T-helper 9 cell (primary cell): ENCODE data around the gene POFUT1.
"Not testable (repeated sequence)": the region's sequence is repeated elsewhere in the genome, so short reads cannot be mapped to it uniquely, and the experiment has no call there.

Experiments
- DNase-seq: peaks from one replicate; pipeline ENCODE4 v3.0.0-alpha.2; 2020

Gene POFUT1

DNA sequence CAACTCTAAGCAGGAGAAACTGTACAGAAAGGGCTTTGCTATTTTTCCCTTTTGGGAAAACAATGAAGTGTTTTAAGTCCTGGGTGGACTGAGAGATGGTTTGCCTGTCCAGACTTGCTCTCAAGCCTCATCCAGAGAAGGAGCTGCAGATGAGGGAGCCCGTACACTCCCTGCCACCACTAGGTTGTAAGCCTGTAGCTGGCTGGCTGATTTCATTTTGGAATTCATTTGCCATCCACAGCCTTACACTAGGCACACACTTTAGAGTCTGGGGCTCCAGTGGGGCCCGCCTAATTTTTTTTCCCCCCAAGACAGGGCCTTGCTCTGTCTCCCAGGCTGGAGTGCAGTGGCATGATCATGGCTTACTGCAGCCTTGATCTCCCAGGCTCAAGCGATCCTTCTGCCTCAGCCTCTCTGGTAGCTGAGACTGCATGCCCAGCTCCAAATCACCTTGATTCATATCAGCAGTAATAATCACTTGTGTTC is 28.4 kb downstream of the POFUT1 start:
- DNase-seq, result no peak

DNA sequence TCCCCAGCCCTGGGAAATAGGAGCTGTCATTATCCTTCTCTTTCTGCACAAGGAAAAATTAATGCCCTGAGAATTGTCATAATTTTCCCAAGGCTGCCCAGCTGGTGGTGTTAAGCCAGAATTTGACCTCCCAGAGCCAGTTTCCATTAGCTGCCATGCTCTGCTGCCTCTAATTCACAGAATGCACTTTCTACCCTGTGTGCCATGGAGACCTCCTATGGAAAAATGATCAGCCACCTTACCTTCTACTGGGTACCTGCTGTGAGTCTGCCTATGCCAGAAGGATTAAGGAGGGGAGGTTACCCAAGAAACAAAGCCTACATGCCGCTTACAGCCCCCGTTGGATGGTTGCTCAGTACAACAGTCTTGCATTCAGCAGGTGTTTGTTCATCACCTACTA is 29.1 kb downstream of the POFUT1 start:
- no peak for DNase-seq

DNA sequence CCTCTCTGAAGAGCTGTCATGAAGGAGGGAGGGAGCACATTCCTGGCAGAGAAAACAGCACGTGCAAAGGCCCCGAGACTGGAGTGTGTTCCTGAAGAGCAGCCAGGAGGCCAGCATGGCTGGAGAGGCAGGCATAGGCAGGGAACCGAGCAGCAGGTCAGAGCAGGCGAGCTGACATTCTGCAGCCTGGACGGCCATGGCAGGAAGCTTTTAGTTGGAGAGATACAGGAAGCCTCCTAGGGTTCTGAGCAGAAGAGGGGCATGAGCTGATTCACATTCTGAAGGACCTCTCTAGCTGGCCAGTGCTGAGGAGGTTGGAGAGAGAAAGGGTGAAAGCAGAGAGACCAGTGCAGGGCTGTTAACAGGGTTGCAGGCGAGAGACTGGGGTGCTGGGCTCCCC is 29.7 kb downstream of the POFUT1 start:
- DNase-seq, result no peak

DNA sequence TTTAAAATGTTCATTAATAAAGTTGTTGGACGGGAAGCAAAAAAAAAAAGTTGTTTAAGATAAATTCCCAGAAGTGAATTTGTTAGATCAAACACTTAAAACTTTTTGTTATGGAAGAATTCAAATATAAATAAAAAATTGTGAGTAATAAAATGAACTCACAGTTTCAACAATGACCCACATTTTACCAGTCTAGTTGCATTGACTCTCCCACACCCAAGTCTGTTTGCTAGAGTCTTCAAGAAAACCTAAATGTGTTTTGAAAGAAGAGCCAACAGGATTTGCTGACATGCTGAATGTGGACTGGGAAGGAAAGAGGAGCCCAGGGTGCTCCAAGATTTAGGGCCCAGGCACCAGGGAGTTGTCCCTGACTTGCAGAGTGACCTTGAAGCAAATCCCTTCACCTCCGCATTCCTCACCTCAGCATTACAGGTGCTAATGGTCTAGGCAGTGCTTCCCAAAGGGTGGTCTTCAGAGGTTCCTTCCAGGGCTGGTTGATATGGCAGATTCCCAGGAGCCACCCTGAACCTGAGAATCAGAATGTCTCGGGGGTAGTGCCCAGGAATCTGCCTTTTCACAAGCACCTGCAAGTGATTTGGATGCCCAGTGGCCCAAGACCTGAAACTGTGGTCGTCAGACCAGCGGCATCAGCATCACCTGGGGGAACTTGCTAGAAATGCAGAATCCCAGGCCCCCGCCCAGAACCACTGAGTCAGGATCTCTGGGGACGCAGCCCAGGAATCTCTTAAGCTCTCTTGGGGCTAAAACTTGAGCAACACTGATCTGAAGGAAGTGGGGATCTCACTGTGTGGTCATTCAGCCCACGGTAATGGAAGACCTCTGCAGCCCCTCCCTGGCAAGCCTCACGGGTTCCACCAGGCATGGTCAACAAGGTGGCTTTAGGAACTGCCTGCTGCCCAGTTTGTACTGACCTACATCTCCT is 31.1 kb downstream of the POFUT1 start:
- DNase-seq, result no peak

DNA sequence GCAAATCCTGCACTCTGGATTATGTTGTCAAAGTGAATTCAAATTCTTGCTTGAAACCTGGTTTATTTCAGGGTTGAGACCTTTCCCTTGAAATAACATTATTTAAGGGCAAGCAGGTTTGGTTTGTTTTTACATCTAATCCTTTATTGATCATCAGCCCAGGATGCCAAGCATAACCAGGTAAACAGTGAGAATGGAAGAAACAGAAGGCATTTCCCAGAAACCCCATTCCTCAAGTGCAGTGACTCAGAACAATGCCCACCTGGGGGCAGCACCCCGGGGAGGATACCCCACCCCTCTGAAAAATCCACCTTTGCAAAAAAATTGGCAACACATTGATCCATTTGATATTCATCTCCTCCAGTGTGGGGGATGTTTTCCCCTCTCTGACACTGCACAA is 32.5 kb downstream of the POFUT1 start:
- no peak for DNase-seq

DNA sequence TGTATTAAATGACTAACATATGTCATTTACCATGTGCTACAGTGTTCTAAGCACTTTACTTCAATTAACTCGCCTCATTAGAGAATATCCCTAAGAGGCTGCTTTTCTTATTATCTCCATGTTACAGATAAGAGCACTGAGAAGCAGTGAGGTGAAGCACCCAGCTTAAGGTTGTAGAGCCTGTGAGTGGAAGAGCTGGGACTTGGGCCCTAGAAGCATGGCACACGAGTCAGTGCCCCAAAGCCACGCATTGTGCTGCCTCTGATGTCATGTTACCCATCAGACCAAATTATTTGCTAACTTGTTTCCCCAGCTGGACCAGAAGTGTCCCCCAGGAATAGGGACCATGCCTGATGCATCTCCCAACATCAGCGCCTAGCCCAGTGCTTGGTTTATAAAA is 34.1 kb downstream of the POFUT1 start:
- DNase-seq, result no peak

DNA sequence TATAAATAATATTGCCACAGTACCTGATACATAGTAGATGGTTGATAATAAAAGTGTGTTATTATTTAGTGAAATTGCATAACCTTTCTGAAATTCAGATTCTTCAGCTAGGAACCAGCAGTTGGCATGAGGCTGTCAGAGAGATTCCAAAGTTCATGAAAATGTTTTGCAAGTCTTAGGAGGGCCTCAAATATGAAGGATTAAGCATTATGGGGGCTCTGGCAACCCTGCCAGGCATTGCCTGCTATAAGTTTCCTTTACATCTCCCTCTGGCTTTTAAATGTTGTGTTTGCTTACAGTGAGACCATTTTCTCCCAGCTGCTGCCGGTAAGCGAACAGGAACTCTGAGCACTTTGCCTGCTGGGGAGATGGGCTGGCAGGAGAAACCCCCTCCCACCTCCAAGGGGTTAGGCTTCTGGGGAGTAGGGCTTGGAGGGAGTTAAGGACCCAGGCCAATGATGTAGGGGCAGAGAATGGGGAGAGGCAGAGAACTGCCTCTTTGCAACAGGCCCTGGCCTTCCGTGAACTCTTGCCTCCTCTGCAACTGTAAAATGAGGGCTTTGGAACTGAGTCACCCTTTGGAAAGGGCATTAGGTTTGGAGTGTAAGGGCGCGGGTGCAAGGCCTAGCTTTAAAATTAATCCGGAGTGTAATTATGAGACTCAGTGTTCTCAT is 36.6 kb downstream of the POFUT1 start:
- DNase-seq, result no peak

DNA sequence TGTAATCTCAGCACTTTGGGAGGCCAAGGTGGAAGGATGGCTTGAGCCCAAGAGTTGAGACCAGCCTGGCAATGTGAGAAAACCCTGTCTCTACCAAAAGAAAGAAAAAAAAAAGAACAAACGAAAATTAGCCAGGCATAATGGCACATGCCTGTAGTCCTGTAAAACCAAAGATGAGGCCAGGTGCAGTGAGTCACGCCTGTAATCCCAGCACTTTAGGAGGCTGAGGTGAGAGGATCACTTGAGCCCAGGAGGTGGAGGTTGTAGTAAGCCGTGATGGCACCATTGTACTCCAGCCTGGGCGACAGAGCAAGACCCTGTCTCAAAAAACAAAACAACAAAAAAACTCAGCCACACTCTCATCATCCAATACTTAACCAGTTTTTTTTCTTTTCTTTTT is 37.3 kb downstream of the POFUT1 start:
- no peak for DNase-seq

DNA sequence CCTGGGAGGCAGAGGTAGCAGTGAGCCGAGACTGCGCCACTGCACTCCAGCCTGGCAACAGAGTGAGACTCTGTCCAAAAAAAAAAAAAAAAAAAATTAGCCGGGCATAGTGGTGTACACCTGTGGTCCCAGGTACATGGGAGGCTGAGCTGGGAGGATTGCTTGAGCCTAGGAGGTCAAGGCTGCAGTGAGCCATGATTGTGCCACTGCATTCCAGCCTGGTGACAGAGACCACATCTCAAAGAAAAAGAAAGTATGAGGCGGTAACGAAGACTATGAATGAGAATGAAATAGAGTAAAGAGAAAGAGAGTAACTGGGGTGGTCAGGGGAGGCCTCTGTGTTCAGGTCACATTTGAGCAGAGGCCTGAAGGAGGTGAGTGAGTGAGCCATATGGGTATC is 38.5 kb downstream of the POFUT1 start:
- DNase-seq, result not testable (repeated sequence)

DNA sequence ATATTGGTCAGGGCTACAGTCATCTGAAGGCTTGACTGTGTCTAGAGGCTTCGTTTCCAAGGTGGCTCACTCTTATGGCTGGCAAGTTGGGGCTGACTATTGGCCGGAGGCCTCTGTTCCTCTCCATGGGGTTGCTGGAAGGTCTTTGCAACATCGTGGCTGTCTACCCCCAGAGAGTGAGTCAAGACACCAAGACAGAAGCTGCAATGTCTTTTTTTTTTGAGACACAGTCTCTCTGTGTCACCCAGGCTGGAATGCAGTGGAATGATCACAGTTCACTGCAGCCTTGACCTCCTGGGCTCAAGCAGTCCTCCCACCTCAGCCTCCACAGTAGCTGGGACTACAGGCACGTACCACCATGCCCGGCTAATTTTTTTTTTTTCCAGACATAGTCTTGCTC is 40.4 kb downstream of the POFUT1 start:
- no peak for DNase-seq

DNA sequence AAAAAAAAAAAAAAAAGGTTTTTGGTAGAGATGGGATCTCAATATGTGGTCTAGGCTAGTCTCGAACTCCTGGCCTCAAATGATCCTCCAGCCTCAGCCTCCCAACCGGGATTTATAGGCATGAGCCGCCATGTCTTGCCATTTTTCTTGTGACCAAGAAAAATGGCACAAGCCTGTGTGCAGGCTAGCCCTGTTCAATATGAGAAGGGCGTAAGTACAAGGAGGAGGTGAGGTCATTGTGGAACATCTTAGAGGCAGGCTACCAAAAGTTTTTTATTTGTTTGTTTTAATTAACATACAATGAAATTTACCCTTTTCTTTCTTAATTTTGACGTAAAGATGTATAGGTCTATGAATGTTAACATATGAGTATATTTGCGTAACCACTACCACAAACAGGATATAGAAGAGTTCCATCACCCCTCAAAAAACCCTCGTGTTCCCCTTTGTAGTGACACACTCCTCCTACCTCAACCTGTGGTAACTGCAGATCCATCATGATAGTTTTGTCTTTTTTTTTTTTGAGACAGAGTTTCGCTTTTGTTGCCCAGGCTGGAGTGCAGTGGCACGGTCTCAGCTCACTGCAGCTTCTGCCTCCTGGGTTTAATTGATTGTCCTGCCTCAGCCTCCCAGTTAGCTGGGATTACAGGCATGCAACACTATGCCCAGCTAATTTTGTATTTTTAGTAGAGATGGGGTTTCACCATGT is 41.5 kb downstream of the POFUT1 start:
- no peak for DNase-seq

DNA sequence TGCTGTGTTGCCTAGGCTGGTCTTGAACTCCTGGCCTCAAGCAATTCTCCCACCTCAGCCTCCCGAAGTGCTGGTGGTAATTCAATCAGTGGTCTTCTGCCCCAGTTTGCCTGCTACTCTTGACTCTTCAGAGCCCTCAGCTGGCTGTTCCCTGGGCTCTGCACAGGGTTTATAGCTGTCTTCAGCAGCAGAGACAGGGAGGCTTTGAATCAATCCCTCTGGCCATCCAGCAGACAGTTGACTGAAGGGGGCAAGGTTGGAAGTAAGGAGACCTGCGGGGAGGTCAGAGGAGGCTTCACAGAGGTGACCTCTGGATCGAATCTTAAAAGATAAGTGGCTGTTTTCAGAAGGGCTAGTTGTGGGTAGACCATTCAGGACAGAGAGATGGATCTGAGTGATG is 43.8 kb downstream of the POFUT1 start:
- no peak for DNase-seq

DNA sequence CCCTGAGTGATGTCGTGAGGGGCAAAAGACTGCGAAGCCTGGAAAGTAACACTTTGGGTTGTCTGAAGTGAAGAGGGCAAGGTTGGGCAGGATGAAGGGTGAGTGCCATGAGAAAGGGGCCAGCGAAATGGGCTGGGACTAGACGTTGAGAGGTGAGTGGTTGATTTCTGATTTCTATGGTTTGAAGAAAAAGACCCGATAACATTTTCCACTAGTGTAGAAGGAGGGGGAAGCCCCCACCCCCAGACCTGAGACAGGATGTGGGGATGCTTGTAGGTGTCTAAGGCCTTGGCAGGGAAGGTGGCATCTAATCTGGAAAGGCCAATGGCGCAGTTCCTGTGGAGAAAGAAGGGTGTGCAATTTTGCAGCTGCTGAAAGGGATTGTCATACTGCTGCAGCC is 44.5 kb downstream of the POFUT1 start:
- no peak for DNase-seq

DNA sequence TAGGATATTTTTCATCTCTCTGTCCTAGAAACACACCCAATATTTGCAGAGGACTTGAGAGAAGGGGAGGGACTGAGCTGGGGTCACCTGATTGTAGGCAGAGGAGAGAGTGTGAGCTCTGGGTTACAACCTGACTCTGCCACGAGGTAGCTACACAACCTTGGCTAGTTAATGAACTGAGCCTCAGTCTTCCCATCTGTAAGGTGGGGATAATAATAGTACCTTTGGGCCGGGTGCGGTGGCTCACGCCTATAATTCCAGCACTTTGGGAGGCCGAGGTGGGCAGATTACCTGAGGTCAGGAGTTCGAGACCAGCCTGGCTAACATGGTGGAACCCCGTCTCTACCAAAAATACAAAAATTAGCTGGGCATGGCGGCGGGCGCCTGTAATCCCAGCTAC is 53.3 kb downstream of the POFUT1 start:
- DNase-seq, result not testable (repeated sequence)

DNA sequence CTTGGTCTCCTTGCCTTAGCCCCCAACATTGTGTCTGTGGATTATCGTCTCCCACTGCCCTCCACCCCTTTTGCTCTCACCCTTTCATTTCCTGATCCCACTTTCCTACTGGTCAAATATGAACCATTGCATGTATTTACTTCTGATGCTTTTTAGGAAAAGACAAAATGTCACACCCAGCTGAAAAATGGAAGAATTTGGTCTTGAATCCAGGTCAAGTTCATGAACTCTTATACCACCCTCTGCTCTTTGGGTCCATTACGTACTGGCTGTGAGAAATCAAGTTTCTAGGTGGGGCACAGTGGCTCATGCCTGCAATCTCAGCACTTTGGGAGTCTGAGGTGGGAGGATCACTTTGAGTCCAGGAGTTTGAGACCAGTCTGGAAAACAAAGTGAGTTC is 54.0 kb downstream of the POFUT1 start:
- no peak for DNase-seq

DNA sequence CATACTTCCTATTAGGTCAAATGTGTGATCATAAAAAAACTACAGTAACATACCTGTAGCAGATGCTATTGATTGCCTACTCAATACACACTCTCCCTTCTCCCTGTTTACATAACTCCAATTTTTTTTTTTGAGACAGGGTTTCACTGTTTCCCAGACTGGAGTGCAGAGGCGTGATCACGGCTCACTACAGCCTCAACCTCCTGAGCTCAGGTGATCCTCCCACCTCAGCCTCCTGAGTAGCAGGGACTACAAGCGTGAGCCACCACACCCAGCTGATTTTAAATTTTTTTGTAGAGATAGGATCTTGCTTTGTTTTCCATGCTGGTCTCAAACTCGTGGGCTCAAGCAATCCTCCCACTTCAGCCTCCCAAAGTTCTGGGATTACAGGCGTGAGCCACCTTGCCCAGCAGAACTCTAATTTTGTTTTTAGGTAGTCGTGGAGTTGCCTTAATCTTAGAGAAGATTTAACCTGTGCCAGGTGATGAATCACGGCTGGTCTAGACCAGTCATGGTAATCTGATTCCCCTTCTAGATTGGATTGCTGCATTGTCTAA is 55.8 kb downstream of the POFUT1 start:
- no peak for DNase-seq

DNA sequence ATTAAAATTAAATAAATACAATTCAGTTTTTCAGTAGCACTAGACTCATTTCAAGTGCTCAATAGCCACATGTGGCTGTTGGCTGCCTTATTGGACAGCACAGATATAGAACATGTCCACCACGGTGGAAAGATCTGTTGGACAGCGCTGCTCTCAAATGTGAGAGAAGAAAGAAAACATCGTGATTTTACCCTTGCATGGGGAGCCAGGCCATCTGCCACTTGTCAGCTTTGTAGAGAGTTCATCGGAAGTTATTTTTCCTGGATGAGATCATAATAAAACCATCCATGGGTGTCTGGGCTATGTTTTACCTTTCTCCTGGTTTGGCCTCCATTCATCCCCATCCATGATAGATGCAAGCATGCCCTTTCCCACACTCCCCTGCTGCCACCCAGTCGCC is 63.9 kb downstream of the POFUT1 start:
- DNase-seq, result no peak

DNA sequence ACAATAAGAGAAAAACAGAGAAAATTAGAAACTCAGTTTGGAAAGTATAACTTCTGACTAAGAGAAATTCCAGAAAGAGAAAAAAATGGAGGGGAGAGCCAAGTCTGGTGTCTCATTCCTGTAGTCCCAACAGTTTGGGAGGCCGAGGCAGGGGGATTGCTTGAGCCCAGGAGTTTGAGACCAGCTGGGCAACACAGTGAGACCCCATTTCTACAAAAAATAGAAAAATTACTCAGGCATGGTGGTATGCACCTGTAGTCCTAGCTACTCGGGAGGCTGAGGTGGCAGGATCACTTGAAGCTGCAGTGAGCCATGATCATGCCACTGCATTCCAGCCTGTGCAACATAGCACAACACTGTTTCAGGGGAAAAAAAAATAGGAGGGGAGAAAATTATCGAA is 66.7 kb downstream of the POFUT1 start:
- no peak for DNase-seq

DNA sequence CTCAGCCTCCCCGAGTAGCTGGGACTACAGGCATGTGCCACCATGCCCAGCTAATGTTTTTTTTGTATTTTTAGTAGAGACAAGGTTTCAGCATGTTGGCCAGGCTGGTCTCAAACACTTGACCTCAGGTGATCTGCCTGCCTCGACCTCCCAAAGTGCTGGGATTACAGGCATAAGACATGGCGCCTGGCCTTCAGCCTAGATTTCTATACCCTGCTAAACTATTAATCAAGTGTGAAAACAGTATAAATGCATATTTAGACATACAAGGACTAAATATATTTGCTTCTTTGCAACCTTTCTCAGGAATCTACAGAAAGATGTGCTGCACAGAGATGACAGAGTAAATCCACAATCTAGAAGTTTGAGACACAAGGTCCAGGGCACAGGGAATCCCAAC is 67.5 kb downstream of the POFUT1 start:
- not testable (repeated sequence) for DNase-seq

DNA sequence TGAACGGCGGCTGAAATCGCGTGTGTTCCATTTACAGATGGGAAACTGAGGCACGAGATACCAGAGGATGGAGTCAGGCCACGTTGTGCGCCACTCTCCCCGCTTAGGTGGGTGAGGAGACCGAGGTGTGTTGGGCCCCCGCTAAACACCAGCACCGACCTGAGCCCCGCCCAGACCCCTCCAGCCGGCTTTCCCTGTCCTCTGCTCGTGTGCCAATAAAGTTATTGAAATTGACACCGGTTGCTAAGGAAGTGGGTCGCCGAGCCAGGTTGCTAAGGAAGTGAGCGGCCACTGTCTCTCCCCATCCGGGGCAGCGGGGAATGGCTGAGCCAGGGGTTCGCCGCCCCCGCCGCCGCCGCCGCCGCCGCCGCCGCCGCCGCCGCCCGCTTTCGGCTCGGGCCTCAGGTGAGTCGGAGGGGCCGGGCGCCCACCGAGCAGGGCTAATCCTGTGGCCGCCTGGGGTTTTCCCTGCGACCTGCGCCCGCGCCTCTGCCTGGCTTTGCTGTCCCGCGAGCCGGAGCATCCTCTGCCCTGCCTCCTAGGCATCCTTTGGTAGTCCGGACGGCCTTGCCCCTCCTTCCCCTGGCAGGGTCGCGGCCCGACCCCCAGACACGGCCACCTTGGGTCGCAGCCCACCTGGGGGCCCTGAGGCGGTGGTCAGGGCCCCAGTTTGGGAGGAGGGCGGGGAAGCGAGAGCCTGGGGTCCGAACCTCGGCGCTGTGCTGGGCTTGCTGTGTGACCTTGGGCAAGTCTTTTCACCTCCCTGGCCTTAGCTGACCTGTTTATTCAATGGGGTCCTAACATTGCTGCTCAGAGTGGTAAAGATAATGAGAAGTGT is 69.9 kb downstream of the POFUT1 start, which contains the start of gene KIF3B:
KIF3B (plus strand) TSS at position 291 of the 838 bp plus-strand sequence. CDS start 32,127 bp downstream, outside the sequence.
- DNase-seq, result peak; percentile 76

DNA sequence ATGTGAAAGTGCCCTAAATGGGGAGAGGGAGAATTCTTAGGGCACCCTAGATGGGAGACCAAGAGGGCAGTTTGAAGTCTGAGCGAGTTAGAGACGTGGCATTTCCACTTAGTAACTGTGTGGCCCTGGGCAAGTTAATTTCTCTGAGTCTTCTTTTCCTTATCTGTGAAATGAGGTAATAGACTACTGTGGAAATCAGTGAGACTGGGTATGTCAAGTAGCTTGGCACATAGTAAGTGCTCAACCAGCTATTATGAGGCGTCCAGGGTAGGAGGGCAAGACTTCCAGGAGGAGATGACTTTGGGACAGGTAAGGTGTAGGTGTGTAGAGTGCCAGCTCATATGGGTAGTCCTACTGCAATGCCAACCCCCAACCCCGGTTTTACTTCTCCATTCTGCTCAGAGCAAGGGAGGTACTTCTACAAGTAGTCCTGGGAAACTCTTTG is 70.5 kb downstream of the POFUT1 start:
- no peak for DNase-seq

DNA sequence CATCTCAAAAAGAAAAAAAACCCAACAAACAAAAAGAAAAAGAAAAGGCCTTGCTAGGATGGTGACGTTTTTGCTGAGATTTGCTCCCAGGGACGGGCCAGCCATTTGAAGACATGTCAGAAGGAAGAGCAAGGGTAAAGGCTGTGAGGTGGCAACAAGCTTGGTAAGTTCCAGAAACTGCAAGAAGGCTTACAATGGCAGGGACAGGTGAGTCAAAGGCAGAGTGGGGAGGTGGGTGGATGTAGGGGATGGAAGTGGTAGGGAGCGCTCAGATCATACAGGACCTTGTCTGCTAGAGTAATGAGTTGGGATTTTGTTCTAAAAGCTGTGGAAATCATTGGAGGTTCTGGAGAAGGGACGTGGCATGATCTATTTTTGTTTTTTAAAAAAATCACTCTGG is 74.0 kb downstream of the POFUT1 start:
- no peak for DNase-seq
